ENCODE results near the gene CD40LG.

Gene CD40LG

DNA sequence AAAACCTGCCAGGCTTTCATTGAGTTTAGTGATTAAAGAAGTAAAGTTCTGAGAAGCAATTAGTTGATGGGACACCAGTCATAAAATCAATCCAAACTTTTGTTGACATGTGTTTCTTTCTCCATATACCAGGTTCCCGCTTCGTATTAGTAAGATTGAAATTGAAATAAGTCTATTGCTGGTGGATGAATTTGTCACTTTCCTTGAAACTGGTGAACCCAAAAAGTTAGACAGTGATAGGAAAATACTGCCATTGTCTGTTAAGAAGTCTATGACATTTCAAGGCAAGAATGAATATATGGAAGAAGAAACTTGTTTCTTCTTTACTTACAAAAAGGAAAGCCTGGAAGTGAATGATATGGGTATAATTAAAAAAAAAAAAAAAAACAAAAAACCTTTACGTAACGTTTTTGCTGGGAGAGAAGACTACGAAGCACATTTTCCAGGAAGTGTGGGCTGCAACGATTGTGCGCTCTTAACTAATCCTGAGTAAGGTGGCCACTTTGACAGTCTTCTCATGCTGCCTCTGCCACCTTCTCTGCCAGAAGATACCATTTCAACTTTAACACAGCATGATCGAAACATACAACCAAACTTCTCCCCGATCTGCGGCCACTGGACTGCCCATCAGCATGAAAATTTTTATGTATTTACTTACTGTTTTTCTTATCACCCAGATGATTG, at the start of gene CD40LG:
Gene CD40LG (plus strand): TSS at position 482 of the 684 bp plus-strand sequence. CDS start 91 bp downstream, at position 573.
- no peaks in the 10 kb centered on the region; the same call in 1 of the 2 replicates for H3K27me3 ChIP-seq (ENCODE audit: control insufficient read depth, insufficient read depth, low read length)
- peaks cover 12% of the 10 kb centered on the region for H3K4me1 ChIP-seq (ENCODE audit: control insufficient read depth, insufficient read depth, low read length)

DNA sequence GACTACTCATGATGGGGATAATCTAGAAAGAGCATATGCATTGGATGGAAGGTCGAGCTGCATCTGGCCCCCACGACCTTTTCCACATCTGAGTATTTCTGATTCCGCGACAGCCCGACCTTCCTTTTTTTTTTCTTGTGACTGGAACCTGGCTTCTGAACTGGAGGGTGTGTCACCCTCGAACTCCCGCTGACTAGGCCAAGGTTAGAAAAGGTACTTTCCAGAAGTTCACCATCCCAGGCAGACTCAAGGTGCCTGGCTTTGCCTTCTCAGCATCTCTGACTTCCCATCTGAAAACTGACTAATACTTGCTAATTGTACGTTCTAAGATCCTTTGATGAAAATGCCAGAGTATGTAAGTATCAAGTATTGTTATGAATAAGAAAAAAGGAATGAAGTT, 49.3 kb upstream of the CD40LG start:
- H3K36me3 ChIP-seq (ENCODE audit: control insufficient read depth, insufficient read depth, low read length): no peaks in the 10 kb centered on the region
- no peak overlapping the region for H3K9ac ChIP-seq (ENCODE audit: low read length)
- no peaks in the 10 kb centered on the region for H3K4me1 ChIP-seq (ENCODE audit: control insufficient read depth, insufficient read depth, low read length)
- no peaks in the 10 kb centered on the region for H3K9me3 ChIP-seq (ENCODE audit: control insufficient read depth, insufficient read depth, low read depth, low read length)
- H3K4me3 ChIP-seq (ENCODE audit: low read depth, low read length): no peak overlapping the region
- H3K27me3 ChIP-seq (ENCODE audit: control insufficient read depth, insufficient read depth, low read length): peaks cover 11% of the 10 kb centered on the region; the same call in 1 of the 2 replicates
- H3K27ac ChIP-seq (ENCODE audit: low read depth, low read length): no peak overlapping the region

More for the DNA sequence above, at the start of gene CD40LG:
- Histone ChIP-seq H3K9me3 (ENCODE audit: control insufficient read depth, insufficient read depth, low read depth, low read length) (peaks cover 4% of the 10 kb centered on the region; the same call in 1 of the 2 replicates), H3K4me3 (ENCODE audit: low read depth, low read length) (no peak within 1 kb of the TSS), H3K27ac (ENCODE audit: low read depth, low read length) (no peak within 1 kb of the TSS), H3K9ac (ENCODE audit: low read length) (no peak within 1 kb of the TSS), H3K36me3 (ENCODE audit: control insufficient read depth, insufficient read depth, low read length) (no peaks in the 10 kb centered on the region)

DNA sequence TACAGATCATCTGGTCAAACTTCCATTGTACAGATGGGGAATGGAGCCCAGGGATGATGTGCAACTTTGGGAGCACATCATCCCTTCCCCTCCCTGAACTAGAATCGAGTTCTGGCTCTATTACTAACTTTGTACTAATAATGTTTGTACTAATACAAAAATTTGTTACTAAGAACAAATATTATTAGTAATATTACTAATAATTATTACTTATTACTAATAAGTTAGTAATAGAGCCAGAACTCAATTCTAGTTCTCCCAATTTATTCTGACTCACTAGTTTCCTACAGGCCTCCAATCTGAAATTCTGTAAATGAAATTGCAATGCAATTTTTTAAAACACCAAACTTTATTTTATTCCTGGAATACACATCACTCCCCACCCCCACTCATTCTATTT, 47.9 kb upstream of the CD40LG start:
- H3K9me3 ChIP-seq (ENCODE audit: control insufficient read depth, insufficient read depth, low read depth, low read length): no peaks in the 10 kb centered on the region
- no peaks in the 10 kb centered on the region for H3K4me1 ChIP-seq (ENCODE audit: control insufficient read depth, insufficient read depth, low read length)
- no peak overlapping the region for H3K9ac ChIP-seq (ENCODE audit: low read length)

DNA sequence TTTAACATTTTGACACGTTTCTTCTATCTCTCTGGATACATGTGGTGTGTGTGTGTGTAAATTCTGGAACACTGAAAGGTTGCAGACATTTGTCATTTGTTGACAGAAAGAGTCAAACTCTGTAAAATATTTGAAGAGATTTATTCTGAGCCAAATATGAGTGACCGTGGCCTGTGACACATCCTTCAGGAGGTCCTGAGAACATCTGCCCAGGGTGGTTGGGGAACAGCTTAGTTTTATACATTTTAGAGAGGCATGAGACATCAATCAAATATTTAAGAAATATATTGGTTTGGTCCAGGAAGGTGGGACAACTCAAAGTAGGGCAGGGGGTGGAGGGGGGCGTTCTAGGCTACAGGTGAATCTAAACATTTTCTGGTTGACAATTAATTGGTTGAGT, 40.7 kb upstream of the CD40LG start:
- no peaks in the 10 kb centered on the region for H3K4me1 ChIP-seq (ENCODE audit: control insufficient read depth, insufficient read depth, low read length)

More for the DNA sequence above, 47.9 kb upstream of the CD40LG start:
- peaks cover 11% of the 10 kb centered on the region; the same call in 1 of the 2 replicates for H3K27me3 ChIP-seq (ENCODE audit: control insufficient read depth, insufficient read depth, low read length)
- H3K36me3 ChIP-seq (ENCODE audit: control insufficient read depth, insufficient read depth, low read length): no peaks in the 10 kb centered on the region
- H3K27ac ChIP-seq (ENCODE audit: low read depth, low read length): no peak overlapping the region
- no peak overlapping the region for H3K4me3 ChIP-seq (ENCODE audit: low read depth, low read length)

DNA sequence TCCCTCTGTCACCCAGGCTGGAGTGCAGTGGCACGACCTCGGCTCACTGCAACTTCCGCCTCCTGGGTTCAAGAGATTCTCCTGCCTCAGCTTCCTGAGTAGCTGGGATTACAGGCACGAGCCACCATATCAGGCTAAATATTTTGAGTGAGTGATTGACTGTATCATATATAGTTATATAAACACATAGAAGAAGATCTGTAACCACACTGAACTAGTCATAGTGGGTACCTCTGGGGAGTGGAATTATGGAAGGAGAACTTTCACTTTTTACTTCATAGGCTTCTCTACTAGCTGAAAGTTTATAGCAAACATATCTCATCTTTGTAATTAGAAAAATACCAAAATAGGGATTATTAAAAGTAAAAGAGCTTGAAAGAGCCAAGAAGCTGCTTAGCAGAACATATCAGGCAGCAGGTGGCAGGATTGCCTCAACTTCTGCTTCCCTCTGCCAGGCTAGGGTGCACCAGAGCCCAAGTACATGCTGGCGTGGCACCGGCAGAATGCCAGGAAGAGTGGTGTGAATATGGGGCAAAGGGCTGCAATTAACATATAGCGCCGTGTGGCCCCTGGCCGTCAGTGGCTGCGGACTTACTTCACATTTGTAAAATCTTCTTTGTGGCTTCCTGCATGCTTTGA, 39.5 kb upstream of the CD40LG start:
- Histone ChIP-seq H3K4me3 (ENCODE audit: low read depth, low read length) (no peak overlapping the region), H3K4me1 (ENCODE audit: control insufficient read depth, insufficient read depth, low read length) (no peaks in the 10 kb centered on the region), H3K27me3 (ENCODE audit: control insufficient read depth, insufficient read depth, low read length) (no peaks in the 10 kb centered on the region), H3K9ac (ENCODE audit: low read length) (no peak overlapping the region), H3K9me3 (ENCODE audit: control insufficient read depth, insufficient read depth, low read depth, low read length) (no peaks in the 10 kb centered on the region), H3K27ac (ENCODE audit: low read depth, low read length) (no peak overlapping the region), H3K36me3 (ENCODE audit: control insufficient read depth, insufficient read depth, low read length) (no peaks in the 10 kb centered on the region)

More for the DNA sequence above, 40.7 kb upstream of the CD40LG start:
- no peaks in the 10 kb centered on the region for H3K9me3 ChIP-seq (ENCODE audit: control insufficient read depth, insufficient read depth, low read depth, low read length)
- no peak overlapping the region for H3K4me3 ChIP-seq (ENCODE audit: low read depth, low read length)
- no peak overlapping the region for H3K9ac ChIP-seq (ENCODE audit: low read length)
- H3K27me3 ChIP-seq (ENCODE audit: control insufficient read depth, insufficient read depth, low read length): no peaks in the 10 kb centered on the region; the same call in 1 of the 2 replicates
- no peaks in the 10 kb centered on the region for H3K36me3 ChIP-seq (ENCODE audit: control insufficient read depth, insufficient read depth, low read length)
- H3K27ac ChIP-seq (ENCODE audit: low read depth, low read length): no peak overlapping the region

DNA sequence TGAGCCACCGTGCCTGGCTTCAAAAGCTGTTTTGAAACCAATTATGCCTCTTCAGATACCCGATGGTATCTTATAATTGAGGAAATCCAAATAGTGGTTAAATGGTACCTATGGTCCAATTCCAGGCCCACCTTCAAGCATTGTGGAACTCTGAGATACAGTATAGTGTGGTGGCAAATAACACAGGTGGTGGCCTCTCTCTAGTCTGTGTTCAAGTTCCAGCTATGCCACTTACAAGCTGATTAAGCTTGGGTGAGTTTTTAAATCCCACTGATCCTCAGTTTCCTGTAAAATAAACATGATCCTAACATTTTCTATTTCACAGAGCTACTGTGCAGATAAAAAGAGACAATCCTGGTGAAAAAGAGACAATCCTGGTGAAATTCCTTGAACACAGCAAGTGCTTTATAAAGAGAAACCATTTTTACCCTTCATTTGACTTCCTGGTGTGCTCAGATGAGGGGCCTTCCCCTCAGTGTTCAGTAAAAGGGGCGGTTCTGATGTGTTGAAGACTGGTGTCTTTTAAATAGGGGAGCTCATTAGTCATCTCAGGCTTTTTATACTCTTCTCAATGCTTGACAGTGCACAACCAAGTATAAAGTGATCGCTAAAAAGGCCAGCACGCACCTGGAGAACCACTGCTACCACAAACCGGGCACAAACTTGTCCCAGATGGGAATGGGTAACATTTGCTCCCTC, 30.8 kb upstream of the CD40LG start:
- Histone ChIP-seq H3K9me3 (ENCODE audit: control insufficient read depth, insufficient read depth, low read depth, low read length) (no peaks in the 10 kb centered on the region), H3K36me3 (ENCODE audit: control insufficient read depth, insufficient read depth, low read length) (no peaks in the 10 kb centered on the region), H3K9ac (ENCODE audit: low read length) (no peak overlapping the region), H3K27ac (ENCODE audit: low read depth, low read length) (no peak overlapping the region), H3K4me1 (ENCODE audit: control insufficient read depth, insufficient read depth, low read length) (no peaks in the 10 kb centered on the region), H3K4me3 (ENCODE audit: low read depth, low read length) (no peak overlapping the region), H3K27me3 (ENCODE audit: control insufficient read depth, insufficient read depth, low read length) (no peaks in the 10 kb centered on the region; the same call in 1 of the 2 replicates)

DNA sequence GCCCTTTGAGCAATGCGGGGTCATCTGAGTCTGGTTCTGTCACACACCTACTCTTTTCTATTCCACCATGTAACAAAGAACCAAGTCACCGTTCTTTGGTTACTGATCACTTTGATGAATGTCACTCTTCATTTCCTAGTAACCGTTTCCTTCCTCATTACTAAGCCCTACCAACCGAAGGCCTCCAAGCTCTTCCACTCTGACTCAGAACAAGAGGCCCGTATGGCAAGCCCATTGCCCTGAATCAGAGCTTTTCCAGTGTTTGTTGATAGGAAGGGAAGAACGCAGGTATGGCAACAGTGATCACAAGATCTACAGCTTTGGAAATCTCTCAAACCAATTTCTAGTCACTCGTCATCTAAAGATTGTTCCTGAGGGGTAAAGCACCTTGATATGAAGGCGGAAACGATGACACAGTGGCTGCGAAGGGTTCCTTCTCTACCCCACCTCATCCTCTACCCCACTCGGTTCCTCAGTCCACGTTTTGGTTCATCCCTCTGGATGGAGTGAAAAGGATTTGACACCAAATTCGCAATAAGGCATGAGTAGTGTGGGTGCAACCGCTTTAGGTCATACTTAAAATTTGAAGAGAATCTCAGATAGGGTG, 28.0 kb upstream of the CD40LG start:
- peaks cover 6% of the 10 kb centered on the region; the same call in 1 of the 2 replicates for H3K27me3 ChIP-seq (ENCODE audit: control insufficient read depth, insufficient read depth, low read length)
- no peaks in the 10 kb centered on the region for H3K4me1 ChIP-seq (ENCODE audit: control insufficient read depth, insufficient read depth, low read length)
- H3K36me3 ChIP-seq (ENCODE audit: control insufficient read depth, insufficient read depth, low read length): no peaks in the 10 kb centered on the region
- no peaks in the 10 kb centered on the region for H3K9me3 ChIP-seq (ENCODE audit: control insufficient read depth, insufficient read depth, low read depth, low read length)
- no peak overlapping the region for H3K9ac ChIP-seq (ENCODE audit: low read length)
- H3K4me3 ChIP-seq (ENCODE audit: low read depth, low read length): no peak overlapping the region
- no peak overlapping the region for H3K27ac ChIP-seq (ENCODE audit: low read depth, low read length)

DNA sequence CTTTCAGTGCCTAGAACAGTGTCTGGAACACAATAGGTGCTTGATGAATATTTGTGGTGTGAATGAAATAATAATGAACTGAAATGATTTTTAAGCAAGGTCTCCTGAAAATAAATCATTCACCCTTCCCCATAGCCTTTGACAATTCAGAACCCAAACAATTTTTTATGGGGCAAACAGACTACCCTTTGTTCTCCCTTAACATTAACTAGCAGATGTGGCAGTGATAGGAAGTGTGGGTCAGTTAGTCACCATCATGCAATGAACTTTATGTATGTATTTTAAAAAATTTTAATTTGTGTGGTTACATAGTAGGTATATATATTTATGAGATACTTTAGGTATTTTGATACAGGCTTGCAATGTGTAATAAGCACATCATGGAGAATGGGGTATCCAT, 27.2 kb upstream of the CD40LG start:
- Histone ChIP-seq H3K9ac (ENCODE audit: low read length) (no peak overlapping the region), H3K36me3 (ENCODE audit: control insufficient read depth, insufficient read depth, low read length) (no peaks in the 10 kb centered on the region), H3K4me3 (ENCODE audit: low read depth, low read length) (no peak overlapping the region), H3K9me3 (ENCODE audit: control insufficient read depth, insufficient read depth, low read depth, low read length) (no peaks in the 10 kb centered on the region), H3K4me1 (ENCODE audit: control insufficient read depth, insufficient read depth, low read length) (no peaks in the 10 kb centered on the region), H3K27ac (ENCODE audit: low read depth, low read length) (no peak overlapping the region), H3K27me3 (ENCODE audit: control insufficient read depth, insufficient read depth, low read length) (peaks cover 6% of the 10 kb centered on the region; the same call in 1 of the 2 replicates)

DNA sequence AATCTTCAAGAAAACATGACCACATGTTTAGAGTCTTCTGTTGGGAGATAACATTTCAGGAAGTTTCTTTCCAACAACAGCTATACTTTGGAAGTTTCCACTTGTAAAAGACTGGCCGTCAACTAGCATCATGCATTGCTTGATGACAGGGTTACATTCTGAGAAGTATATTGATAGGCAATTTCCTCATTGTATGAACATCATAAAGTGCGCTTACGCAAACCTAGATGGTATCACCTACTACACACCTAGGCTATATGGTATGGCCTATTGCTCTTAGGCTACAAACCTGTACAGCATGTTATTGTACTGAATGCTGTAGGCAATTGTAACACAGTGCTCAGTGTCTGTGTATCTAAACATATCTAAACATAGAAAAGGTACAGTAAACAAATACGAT, 25.4 kb upstream of the CD40LG start:
- Histone ChIP-seq H3K27me3 (ENCODE audit: control insufficient read depth, insufficient read depth, low read length) (peaks cover 6% of the 10 kb centered on the region; the same call in 1 of the 2 replicates), H3K9me3 (ENCODE audit: control insufficient read depth, insufficient read depth, low read depth, low read length) (no peaks in the 10 kb centered on the region), H3K9ac (ENCODE audit: low read length) (no peak overlapping the region), H3K36me3 (ENCODE audit: control insufficient read depth, insufficient read depth, low read length) (no peaks in the 10 kb centered on the region), H3K27ac (ENCODE audit: low read depth, low read length) (no peak overlapping the region), H3K4me3 (ENCODE audit: low read depth, low read length) (no peak overlapping the region), H3K4me1 (ENCODE audit: control insufficient read depth, insufficient read depth, low read length) (no peaks in the 10 kb centered on the region)

DNA sequence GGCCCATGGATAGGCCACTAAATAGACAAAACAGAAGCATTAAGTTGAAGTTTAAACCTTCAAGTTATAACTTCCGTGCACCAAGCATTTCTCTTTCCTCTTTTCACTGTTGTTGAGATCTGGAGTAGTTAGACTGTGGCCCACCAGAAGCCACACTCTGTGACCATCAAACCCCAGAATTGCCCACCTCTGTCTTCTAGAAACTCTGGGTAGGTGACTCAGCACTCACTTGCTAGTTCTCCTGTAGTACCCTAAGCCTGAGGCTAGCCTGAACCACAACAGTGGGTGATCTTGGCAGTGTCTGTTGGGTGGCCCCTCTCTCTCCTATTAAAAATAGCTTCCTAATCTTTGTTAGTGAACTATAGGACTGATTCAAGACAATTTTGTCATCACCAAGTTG, 24.6 kb upstream of the CD40LG start:
- Histone ChIP-seq H3K27ac (ENCODE audit: low read depth, low read length) (no peak overlapping the region), H3K9me3 (ENCODE audit: control insufficient read depth, insufficient read depth, low read depth, low read length) (no peaks in the 10 kb centered on the region), H3K9ac (ENCODE audit: low read length) (no peak overlapping the region)

More for the DNA sequence above, 24.6 kb upstream of the CD40LG start:
- Histone ChIP-seq H3K4me3 (ENCODE audit: low read depth, low read length) (no peak overlapping the region), H3K27me3 (ENCODE audit: control insufficient read depth, insufficient read depth, low read length) (peaks cover 6% of the 10 kb centered on the region; the same call in 1 of the 2 replicates), H3K36me3 (ENCODE audit: control insufficient read depth, insufficient read depth, low read length) (no peaks in the 10 kb centered on the region), H3K4me1 (ENCODE audit: control insufficient read depth, insufficient read depth, low read length) (no peaks in the 10 kb centered on the region)
